Measurements from ENCODE around the gene KCNH5. TPM values are rescaled to one million over a fixed set of nuclear protein-coding genes. Genes with fewer than 3 reads are reported as not detected.

KCNH5 gene
- total and polyA plus RNA-seq, 8 donors: 0.04 to 0.11 (median 0.11) TPM; not detected in 4

- Histone ChIP-seq H3K27ac (no peak overlapping the region), H3K27me3 (no peaks in the 10 kb centered on the region), H3K9me3 (no peaks in the 10 kb centered on the region), H3K4me1 (no peaks in the 10 kb centered on the region), H3K36me3 (no peaks in the 10 kb centered on the region), H3K4me3 (no peak overlapping the region)
- intact Hi-C loops (cut with DNase I): no loop called here
- DNase-seq (no peak), ATAC-seq (no peak)
- TF ChIP-seq CTCF (IDR thresholded peaks at IDR 0.05): no peak
These were observed 106.5 kb downstream of the KCNH5 start for GRCh38 chr14:62938778-62939177.

DNA sequence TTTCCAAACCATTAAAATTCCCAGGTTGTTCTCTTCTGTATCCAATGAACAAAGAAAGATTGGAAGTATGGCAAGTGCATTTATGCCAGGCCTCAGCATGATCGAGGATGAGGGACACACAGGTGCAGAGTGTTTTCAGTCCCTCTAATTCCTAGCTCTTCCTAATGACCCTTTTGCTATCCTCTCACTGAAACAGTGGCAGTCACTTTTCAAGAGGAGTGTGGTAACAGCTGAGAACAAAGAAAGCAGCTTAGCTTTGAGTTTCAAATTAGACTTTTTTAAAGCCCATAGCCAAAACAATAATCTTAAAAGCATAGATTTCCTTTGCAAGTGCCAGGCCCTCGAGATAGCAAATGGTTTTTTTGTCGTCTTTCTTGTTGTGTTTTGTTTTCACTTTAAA, 110.8 kb downstream of the KCNH5 start:
- DNase-seq (no peak), ATAC-seq (no peak)
- Histone ChIP-seq H3K4me3 (no peak overlapping the region), H3K27ac (no peak overlapping the region), H3K27me3 (no peaks in the 10 kb centered on the region), H3K9me3 (no peaks in the 10 kb centered on the region), H3K4me1 (no peaks in the 10 kb centered on the region), H3K36me3 (no peaks in the 10 kb centered on the region)
- intact Hi-C loops (cut with DNase I): no loop called here
- TF ChIP-seq CTCF (IDR thresholded peaks at IDR 0.05): no peak

DNA sequence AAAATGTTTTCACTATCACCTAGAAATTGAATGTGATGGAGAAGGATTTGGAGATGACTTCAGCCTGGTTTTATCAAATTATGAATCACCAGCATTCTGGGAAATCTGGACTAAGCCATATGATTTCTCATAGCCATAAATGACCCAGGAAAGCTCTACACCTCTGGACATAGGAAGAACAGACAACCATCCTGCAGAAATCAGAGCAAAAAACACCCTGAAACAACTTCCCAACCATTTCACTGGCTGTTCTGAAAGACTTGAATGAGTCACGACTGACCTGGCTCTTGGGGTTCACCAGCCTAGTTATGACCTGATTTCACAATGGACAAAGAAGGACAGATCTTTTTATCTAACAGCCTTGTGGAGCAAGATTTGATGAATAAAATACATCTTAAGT, 123.8 kb downstream of the KCNH5 start:
- DNase-seq (no peak), ATAC-seq (no peak)
- intact Hi-C loops (cut with DNase I): no loop called here
- no peaks in the 10 kb centered on the region for H3K36me3 ChIP-seq
- H3K4me1 ChIP-seq: no peaks in the 10 kb centered on the region
- no peak overlapping the region for H3K4me3 ChIP-seq
- H3K27ac ChIP-seq: no peak overlapping the region
- TF ChIP-seq CTCF (IDR thresholded peaks at IDR 0.05): no peak
- H3K9me3 ChIP-seq: no peaks in the 10 kb centered on the region
- H3K27me3 ChIP-seq: no peaks in the 10 kb centered on the region

GRCh38 chr14:62916551-62916950, 128.7 kb downstream of the KCNH5 start:
- Histone ChIP-seq H3K27me3 (no peaks in the 10 kb centered on the region), H3K9me3 (no peaks in the 10 kb centered on the region), H3K4me1 (no peaks in the 10 kb centered on the region), H3K36me3 (no peaks in the 10 kb centered on the region), H3K4me3 (no peak overlapping the region), H3K27ac (no peak overlapping the region)
- TF ChIP-seq CTCF (IDR thresholded peaks at IDR 0.05): no peak
- DNase-seq (no peak), ATAC-seq (no peak)
- intact Hi-C loops (cut with DNase I): no loop called here

DNA sequence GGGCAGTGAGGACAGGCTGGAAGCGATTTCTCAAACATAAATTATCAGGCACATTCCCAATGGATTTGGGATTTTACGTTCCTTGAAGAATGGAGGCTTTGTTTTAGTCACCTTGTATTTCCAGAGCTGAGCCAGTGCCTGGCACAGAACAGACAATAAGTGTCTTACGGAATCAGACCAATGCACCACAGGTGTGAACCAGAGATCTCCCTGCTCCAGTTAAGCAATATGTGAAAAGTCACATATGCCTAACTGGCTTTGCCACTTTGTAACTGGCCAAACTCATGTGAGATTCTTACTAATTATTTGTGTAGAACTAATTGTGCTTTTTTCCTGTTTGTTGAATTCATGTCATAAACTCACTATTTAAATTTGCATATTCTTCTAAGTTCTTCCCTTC, 130.4 kb downstream of the KCNH5 start:
- no peak for ATAC-seq
- no peak overlapping the region for H3K27ac ChIP-seq
- H3K9me3 ChIP-seq: no peaks in the 10 kb centered on the region
- no peaks in the 10 kb centered on the region for H3K36me3 ChIP-seq
- intact Hi-C loops (cut with DNase I): no loop called here
- DNase-seq: no peak
- no peak for TF ChIP-seq CTCF (IDR thresholded peaks at IDR 0.05)
- H3K4me1 ChIP-seq: no peaks in the 10 kb centered on the region
- H3K27me3 ChIP-seq: no peaks in the 10 kb centered on the region
- H3K4me3 ChIP-seq: no peak overlapping the region

All from left lung (tissue), 10 donors.